A673 (cell line): ENCODE data around the gene REV3L. TPM values are rescaled to one million over a fixed set of nuclear protein-coding genes. Genes with fewer than 3 reads are reported as not detected.

Source experiments
- BruUV-seq: library from RNA; stranded (reverse); fragments of 400-500 nt; replicated peaks from 2 replicates; lab custom pipeline; 2021; lab: Mats Ljungman, UMichigan
- CTCF ChIA-PET: fragments of 300-600 bp; sonication (Branson Sonifier 250); formaldehyde crosslinking; loops from one replicate; lab custom pipeline; 2022; ENCODE audit warnings: antibody characterized with exemption; lab: Charles Lee
- POLR2A ChIA-PET: fragments of 300-600 bp; sonication (Branson Sonifier 250); formaldehyde crosslinking; loops from one replicate; lab custom pipeline; 2022; ENCODE audit warnings: antibody characterized with exemption; ENCODE audit not compliant: low non-redundant PET; lab: Charles Lee
- DNase-seq: peaks from one replicate; pipeline ENCODE4 v3.0.0-alpha.2; 2015; ENCODE audit warnings: low spot score
- H3K27ac ChIP-seq: fragments of 200-600 bp; sonication (generic); 2 replicates; pipeline ENCODE4 v1.5.1; 2016; ENCODE audit warnings: mixed run types, low read depth, mild to moderate bottlenecking, mixed read lengths, antibody characterized with exemption, low read length; ENCODE audit not compliant: poor library complexity, severe bottlenecking
- H3K27me3 ChIP-seq: fragments of 200-600 bp; sonication (generic); replicated peaks from 2 replicates; pipeline ENCODE4 v1.6.1; 2017; ENCODE audit warnings: mixed run types, low read depth, mild to moderate bottlenecking, mixed read lengths, antibody characterized with exemption, low read length; ENCODE audit not compliant: insufficient read depth, poor library complexity
- H3K36me3 ChIP-seq: fragments of 200-600 bp; sonication (generic); 2 replicates; pipeline ENCODE4 v1.6.1; 2016; ENCODE audit warnings: mixed run types, mild to moderate bottlenecking, mixed read lengths, antibody characterized with exemption, low read length; ENCODE audit not compliant: insufficient read depth, poor library complexity, severe bottlenecking
- H3K4me1 ChIP-seq: fragments of 200-600 bp; sonication (generic); 2 replicates; pipeline ENCODE4 v1.6.1; 2017; ENCODE audit warnings: mixed run types, mild to moderate bottlenecking, mixed read lengths, antibody characterized with exemption, low read length; ENCODE audit not compliant: insufficient read depth, poor library complexity, severe bottlenecking
- H3K4me3 ChIP-seq: fragments of 200-600 bp; sonication (generic); 2 replicates; pipeline ENCODE4 v1.5.1; 2016; ENCODE audit warnings: low read depth, mixed run types, mild to moderate bottlenecking, mixed read lengths, low read length; ENCODE audit not compliant: poor library complexity, severe bottlenecking
- H3K9me3 ChIP-seq: fragments of 200-600 bp; sonication (generic); 2 replicates; pipeline ENCODE4 v1.6.1; 2016; ENCODE audit warnings: mixed run types, low read depth, mild to moderate bottlenecking, mixed read lengths, antibody characterized with exemption, low read length; ENCODE audit not compliant: poor library complexity, severe bottlenecking
- CTCF ChIP-seq: fragments of 300-800, 200-600 bp; sonication (generic); conservative IDR thresholded peaks from 2 replicates; pipeline ENCODE4 v1.5.1; 2017; ENCODE audit warnings: low read depth, mild to moderate bottlenecking, antibody characterized with exemption, low read length, moderate library complexity, mixed read lengths
- EZH2 ChIP-seq: fragments of 200-600 bp; sonication (generic); IDR thresholded peaks from 2 replicates; pipeline ENCODE4 v1.6.1; 2017; ENCODE audit warnings: borderline replicate concordance, low read depth, mild to moderate bottlenecking, mixed read lengths, antibody characterized with exemption, low read length; ENCODE audit not compliant: poor library complexity, severe bottlenecking
- intact Hi-C: fragments of 100-400 bp; cut with micrococcal nuclease; formaldehyde crosslinking; loops from one replicate; pipeline ENCODE4 v1.10.0; 2022; ENCODE audit not compliant: unreplicated experiment
- total RNA-seq: library from RNA; stranded (reverse); gene quantifications from 2 replicates; pipeline ENCODE4 v1.2.3, GENCODE V29; 2021

The REV3L gene
- total RNA-seq, 1 experiment from 2014 or later = 24.0 TPM

- Histone ChIP-seq H3K9me3 (no peaks in the 10 kb centered on the region), H3K27me3 (no peaks in the 10 kb centered on the region), H3K4me3 (no peak overlapping the region), H3K4me1 (no peaks in the 10 kb centered on the region), H3K36me3 (no peaks in the 10 kb centered on the region), H3K27ac (no peak overlapping the region)
- DNase-seq = no peak
- CTCF ChIA-PET = no interaction called here
- no TSS peak for BruUV-seq
- intact Hi-C loops = no loop called here
- POLR2A ChIA-PET = no interaction called here
- TF ChIP-seq EZH2 (no peak), CTCF (no peak)
Measured at GRCh38 chr6:111283707-111284106, 199.3 kb downstream of the REV3L start.

- TF ChIP-seq CTCF (no peak), EZH2 (no peak)
- no peak for DNase-seq
- no peaks in the 10 kb centered on the region for H3K27me3 ChIP-seq
- H3K4me3 ChIP-seq = no peak overlapping the region
- intact Hi-C loops = no loop called here
- ChIA-PET CTCF (no interaction called here), POLR2A (no interaction called here)
- no peaks in the 10 kb centered on the region for H3K9me3 ChIP-seq
- no peaks in the 10 kb centered on the region for H3K4me1 ChIP-seq
- H3K36me3 ChIP-seq = peaks cover 3% of the 10 kb centered on the region
- BruUV-seq = no TSS peak
- no peak overlapping the region for H3K27ac ChIP-seq
Measured at GRCh38 chr6:111282515-111282914, 200.5 kb downstream of the REV3L start.

- Histone ChIP-seq H3K4me1 (no peaks in the 10 kb centered on the region), H3K27me3 (no peaks in the 10 kb centered on the region), H3K4me3 (no peak overlapping the region), H3K9me3 (no peaks in the 10 kb centered on the region), H3K36me3 (peaks cover 20% of the 10 kb centered on the region), H3K27ac (no peak overlapping the region)
- no TSS peak for BruUV-seq
- intact Hi-C loops = no loop called here
- ChIA-PET CTCF (no interaction called here), POLR2A (no interaction called here)
- TF ChIP-seq CTCF = no peak
- no peak for TF ChIP-seq EZH2
- DNase-seq = no peak
Measured at GRCh38 chr6:111280445-111280955, 202.5 kb downstream of the REV3L start.
